B cell (primary cell): ENCODE results near the gene WWTR1.

ENCODE experiments used
- CTCF ChIP-seq: fragments of 200-600 bp; IDR thresholded peaks from one replicate; pipeline ENCODE4 v1.8.0; 2022; ENCODE audit warnings: antibody characterized with exemption, mild to moderate bottlenecking
- EZH2 ChIP-seq: IDR thresholded peaks from 2 replicates; pipeline ENCODE4 v1.6.1; 2012; ENCODE audit warnings: borderline replicate concordance, low read depth, mild to moderate bottlenecking, moderate library complexity, low read length; ENCODE audit not compliant: insufficient read depth, poor library complexity, severe bottlenecking

- no peak for TF ChIP-seq CTCF
- no peak for TF ChIP-seq EZH2
Observed at GRCh38 chr3:149541091-149541491, 116.7 kb downstream of the WWTR1 start.
